SK-N-SH treated with all-trans-retinoic acid at 6 μM for 48 hours (cell line): ENCODE measurements around the gene CRELD2.

Source experiments
- ARNTL ChIP-seq: fragments of 450-650 bp; formaldehyde crosslinking; IDR thresholded peaks from 2 replicates; pipeline ENCODE4 v1.5.0; 2020; ENCODE audit warnings: low read depth, mild to moderate bottlenecking, moderate library complexity, borderline replicate concordance
- CSRNP3 ChIP-seq: fragments of 250-450 bp; sonication (Bioruptor Pico); IDR thresholded peaks from 2 replicates; pipeline ENCODE4 v1.5.1; 2021; ENCODE audit warnings: mild to moderate bottlenecking, moderate library complexity
- PATZ1 ChIP-seq: fragments of 250-450 bp; sonication (Bioruptor Pico); IDR thresholded peaks from 2 replicates; pipeline ENCODE4 v1.8.0; 2020; ENCODE audit warnings: mild to moderate bottlenecking, moderate library complexity, borderline replicate concordance
- POU6F1 ChIP-seq: fragments of 250-450 bp; sonication (Bioruptor Pico); IDR thresholded peaks from 2 replicates; pipeline ENCODE4 v1.8.0; 2021; ENCODE audit warnings: low read depth, mild to moderate bottlenecking, moderate library complexity, borderline replicate concordance
- PPARA ChIP-seq: fragments of 250-450 bp; sonication (Bioruptor Pico); IDR thresholded peaks from 2 replicates; pipeline ENCODE4 v1.5.0; 2020; ENCODE audit warnings: mild to moderate bottlenecking, borderline replicate concordance
- TSHZ2 ChIP-seq: fragments of 250-450 bp; sonication (Bioruptor Pico); IDR thresholded peaks from 2 replicates; pipeline ENCODE4 v1.5.0; 2020; ENCODE audit warnings: mild to moderate bottlenecking, moderate library complexity
- ZC3H10 ChIP-seq: fragments of 250-450 bp; sonication (Bioruptor Pico); IDR thresholded peaks from 2 replicates; pipeline ENCODE4 v1.5.1; 2021; ENCODE audit warnings: mild to moderate bottlenecking, moderate library complexity
- ZNF565 ChIP-seq: fragments of 450-650 bp; formaldehyde crosslinking; conservative IDR thresholded peaks from 2 replicates; pipeline ENCODE4 v1.5.0; 2020; ENCODE audit warnings: low read depth, mild to moderate bottlenecking, moderate library complexity
- ZNF70 ChIP-seq: fragments of 450-650 bp; formaldehyde crosslinking; IDR thresholded peaks from 2 replicates; pipeline ENCODE4 v1.5.0; 2020; ENCODE audit warnings: mild to moderate bottlenecking, moderate library complexity

- no peak for TF ChIP-seq CSRNP3 (CRISPR knock-in tag)
- TF ChIP-seq PPARA (CRISPR knock-in tag): no peak
- no peak for TF ChIP-seq TSHZ2 (CRISPR knock-in tag)
- TF ChIP-seq POU6F1 (CRISPR knock-in tag): no peak
- TF ChIP-seq ARNTL (CRISPR knock-in tag): no peak
- TF ChIP-seq ZNF565 (CRISPR knock-in tag): no peak
- TF ChIP-seq PATZ1 (CRISPR knock-in tag): no peak
- TF ChIP-seq ZC3H10 (CRISPR knock-in tag): no peak
- no peak for TF ChIP-seq ZNF70 (CRISPR knock-in tag)
Observed at GRCh38 chr22:49956418-49956770, 38.0 kb downstream of the CRELD2 start.
